Endothelial cell of umbilical vein (primary cell): ENCODE measurements around the gene RIPOR1. TPM values are rescaled to one million over a fixed set of nuclear protein-coding genes. Genes with fewer than 3 reads are reported as not detected.

Source experiments
- BruUV-seq: library from RNA; stranded (reverse); fragments of 400-500 nt; replicated peaks from 2 replicates; lab custom pipeline; 2021; lab: Mats Ljungman, UMichigan
- CTCF ChIA-PET: fragments of 300-600, 350-600 bp; sonication (Branson Sonifier 250); formaldehyde crosslinking; loops from one replicate; lab custom pipeline; 2021; ENCODE audit warnings: antibody characterized with exemption, inconsistent platforms; lab: Charles Lee
- POLR2A ChIA-PET: fragments of 300-600, 350-600 bp; sonication (Branson Sonifier 250); formaldehyde crosslinking; loops from one replicate; lab custom pipeline; 2021; ENCODE audit warnings: antibody characterized with exemption, inconsistent platforms; lab: Charles Lee
- DNase-seq: peaks from one replicate; pipeline ENCODE4 v3.0.0-alpha.2; 2011; ENCODE audit warnings: low read depth, low spot score
- FAIRE-seq: peaks from 2 replicates; lab custom pipeline; 2011; peaks lifted over from hg19 to GRCh38; lab: Jason Lieb, UNC
- H2AFZ ChIP-seq: 2 replicates; pipeline ENCODE4 v1.6.0; 2012; ENCODE audit warnings: low read depth, low read length, control low read depth, inconsistent platforms
- H3K27ac ChIP-seq: 2 replicates; pipeline ENCODE4 v1.5.1; 2011; ENCODE audit warnings: low read depth, mild to moderate bottlenecking, control low read depth, low read length, moderate library complexity; ENCODE audit not compliant: insufficient read depth
- H3K27me3 ChIP-seq, 2 experiments: 2 replicates each; pipeline versions ENCODE4 v1.6.0 to v1.6.1; 2011; ENCODE audit warnings: low read length in 2 of 2, mixed read lengths in 1 of 2; ENCODE audit not compliant: control insufficient read depth in 2 of 2, insufficient read depth in 2 of 2
- H3K36me3 ChIP-seq, 2 experiments: 2 replicates in 1 of 2; 3 replicates in 1 of 2; pipeline ENCODE4 v1.5.1; 2011; ENCODE audit warnings: low read length in 2 of 2, mild to moderate bottlenecking in 1 of 2, moderate library complexity in 1 of 2; ENCODE audit not compliant: control insufficient read depth in 2 of 2, insufficient read depth in 2 of 2; ENCODE audit errors: extremely low read depth in 1 of 2
- H3K4me1 ChIP-seq: 3 replicates; pipeline ENCODE4 v1.5.1; 2011; ENCODE audit warnings: mild to moderate bottlenecking, low read length; ENCODE audit not compliant: control insufficient read depth, insufficient read depth; ENCODE audit errors: extremely low read depth
- H3K4me2 ChIP-seq: 2 replicates; pipeline ENCODE4 v1.6.1; 2011; ENCODE audit warnings: low read length, control low read depth, mixed read lengths; ENCODE audit not compliant: insufficient read depth
- H3K4me3 ChIP-seq, 3 experiments: fragments of 200-600 bp in 1 of 3; sonication (generic), shearing (Covaris generic) in 1 of 3; replicated peaks in 1 of 3; 2 replicates each; pipeline ENCODE4 v1.5.1; 2011 to 2016; ENCODE audit warnings: control low read depth in 3 of 3, low read length in 3 of 3, mild to moderate bottlenecking in 2 of 3, inconsistent platforms in 1 of 3, low read depth in 1 of 3, moderate library complexity in 1 of 3; ENCODE audit not compliant: insufficient read depth in 1 of 3
- H3K79me2 ChIP-seq: 2 replicates; pipeline ENCODE4 v1.6.0; 2012; ENCODE audit warnings: low read length, inconsistent platforms; ENCODE audit not compliant: control insufficient read depth, insufficient read depth
- H3K9ac ChIP-seq: replicated peaks from 2 replicates; pipeline ENCODE3; 2011; ENCODE audit warnings: low read length, control low read depth; ENCODE audit not compliant: insufficient read depth; ENCODE audit errors: extremely low read depth
- H3K9me1 ChIP-seq: replicated peaks from 3 replicates; pipeline ENCODE4 v1.6.0; 2011; ENCODE audit warnings: mild to moderate bottlenecking, low read length; ENCODE audit not compliant: control insufficient read depth, insufficient read depth; ENCODE audit errors: extremely low read depth
- H3K9me3 ChIP-seq: replicated peaks from 2 replicates; pipeline ENCODE4 v1.5.1; 2012; ENCODE audit warnings: low read length, inconsistent platforms; ENCODE audit not compliant: control insufficient read depth, insufficient read depth
- H4K20me1 ChIP-seq: replicated peaks from 2 replicates; pipeline ENCODE3; 2011; ENCODE audit warnings: mild to moderate bottlenecking, low read length; ENCODE audit not compliant: control insufficient read depth, insufficient read depth; ENCODE audit errors: extremely low read depth
- CTCF ChIP-seq, 2 donors: IDR thresholded peaks; 1 replicate in 1 of 2; 2 replicates in 1 of 2; pipeline ENCODE4 v1.5.1; 2011; ENCODE audit warnings: low read length in 2 of 2, mild to moderate bottlenecking in 2 of 2, moderate library complexity in 2 of 2, control low read depth in 1 of 2, inconsistent platforms in 1 of 2, low read depth in 1 of 2; ENCODE audit not compliant: insufficient read depth in 1 of 2; ENCODE audit errors: extremely low read depth in 1 of 2
- EZH2 ChIP-seq: IDR thresholded peaks from 2 replicates; pipeline ENCODE4 v1.6.1; 2012; ENCODE audit warnings: borderline replicate concordance, low read depth, mild to moderate bottlenecking, moderate library complexity, low read length, inconsistent platforms; ENCODE audit not compliant: severe bottlenecking
- FOS ChIP-seq: IDR thresholded peaks from 2 replicates; pipeline ENCODE4 v1.6.1; 2011; ENCODE audit warnings: mild to moderate bottlenecking, low read length, moderate library complexity, borderline replicate concordance; ENCODE audit not compliant: insufficient read depth
- JUN ChIP-seq: IDR thresholded peaks from 2 replicates; pipeline ENCODE4 v1.6.1; 2011; ENCODE audit warnings: borderline replicate concordance, low read depth; ENCODE audit not compliant: insufficient read length, insufficient read depth
- MYC ChIP-seq: IDR thresholded peaks from one replicate; pipeline ENCODE4 v1.6.1; 2011; ENCODE audit warnings: mild to moderate bottlenecking, low read depth, low read length
- POLR2A ChIP-seq: IDR thresholded peaks from 2 replicates; pipeline ENCODE4 v1.6.1; 2012; ENCODE audit warnings: low read depth, mild to moderate bottlenecking, control low read depth, low read length
- POLR2AphosphoS5 ChIP-seq: IDR thresholded peaks from 2 replicates; pipeline ENCODE4 v1.6.1; 2012; ENCODE audit warnings: low read depth, mild to moderate bottlenecking, control low read depth, low read length, moderate library complexity; ENCODE audit not compliant: insufficient read depth
- dilution Hi-C: fragments of 300-500 bp; cut with MboI; formaldehyde crosslinking; loops from one replicate; pipeline ENCODE4 v1.15.0; 2019; ENCODE audit warnings: low sequenced_read_pairs; ENCODE audit not compliant: extremely low pct_ligation_motif_present
- intact Hi-C: fragments of 100-400 bp; cut with micrococcal nuclease; formaldehyde crosslinking; loops from one replicate; pipeline ENCODE4 v1.10.0; 2022
- polyA plus RNA-seq, 4 experiments: library from polyadenylated mRNA; depleted of rRNA in 3 of 4; stranded (reverse) in 3 of 4; unstranded in 1 of 4; fragments of >200 nt; gene quantifications; 2 replicates each; pipeline versions ENCODE4 v1.2.1 to v1.2.3, GENCODE V29; 2011 to 2012; ENCODE audit warnings: missing spikeins in 1 of 4
- total RNA-seq: library from RNA; stranded (reverse); gene quantifications from 2 replicates; pipeline ENCODE4 v1.2.3, GENCODE V29; 2021
- TF ChIP-seq, protein P1 (sequence below): IDR thresholded peaks from 2 replicates; pipeline ENCODE4 v1.6.1; 2011; ENCODE audit not compliant: insufficient read depth, insufficient read length

The RIPOR1 gene
- total and polyA plus RNA-seq, 2 donors (not counting 3 experiments of a cell fraction or from before 2014, with no cell fraction given) = 45.3 to 144 TPM

DNA sequence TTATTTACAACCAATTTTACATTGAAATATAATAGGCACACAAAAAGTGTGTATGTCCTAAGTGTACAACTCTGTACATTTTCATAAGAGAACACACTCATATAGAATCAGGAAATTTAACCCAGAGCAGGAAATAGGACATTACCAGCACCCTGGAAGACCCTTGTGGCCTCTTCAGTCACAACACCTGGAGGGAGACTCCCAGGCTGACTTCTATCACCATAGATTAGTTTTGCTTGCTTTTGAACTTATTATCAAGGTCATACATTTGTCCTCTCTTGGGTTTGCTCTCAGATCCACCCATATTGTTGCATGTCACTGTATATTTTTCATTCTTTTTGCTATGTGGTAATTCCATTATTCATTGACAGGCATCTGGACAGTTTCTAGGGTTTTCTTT, 5.8 kb downstream of the RIPOR1 start:
- Histone ChIP-seq H3K4me2 (no peak overlapping the region), H3K27me3 (no peaks in the 10 kb centered on the region), H3K79me2 (peaks cover 63% of the 10 kb centered on the region), H3K4me1 (peaks cover 32% of the 10 kb centered on the region), H4K20me1 (no peaks in the 10 kb centered on the region), H3K9me3 (no peaks in the 10 kb centered on the region), H3K9ac (no peak overlapping the region), H3K9me1 (no peaks in the 10 kb centered on the region), H3K27ac (no peak overlapping the region), H3K36me3 (peaks cover 0 to 2% of the 10 kb centered on the region in 2 experiments), H3K4me3 (no peak overlapping the region), H2AFZ (no peak overlapping the region)
- no peak for DNase-seq
- dilution Hi-C loops = no loop called here
- intact Hi-C loops = no loop called here
- FAIRE-seq = no peak
- ChIA-PET CTCF (interaction anchor here (3.0 to 14.4 kb wide), 2 partner anchors 11 to 14 kb away, joined by 40 to 246 read pairs; no protein-coding TSS in a partner anchor), POLR2A (no interaction called here)
- no peak for TF ChIP-seq POLR2AphosphoS5
- no peak for TF ChIP-seq JUN
- TF ChIP-seq FOS = no peak
- no peak for TF ChIP-seq EZH2
- no peak for TF ChIP-seq CTCF (IDR thresholded peaks at IDR 0.05; ENCODE audit: extremely low read depth in 1 of 2, insufficient read depth in 1 of 2, low read depth in 1 of 2, low read length in 2 of 2)
- TF ChIP-seq, protein P1, sequence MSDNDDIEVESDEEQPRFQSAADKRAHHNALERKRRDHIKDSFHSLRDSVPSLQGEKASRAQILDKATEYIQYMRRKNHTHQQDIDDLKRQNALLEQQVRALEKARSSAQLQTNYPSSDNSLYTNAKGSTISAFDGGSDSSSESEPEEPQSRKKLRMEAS = no peak
- no peak for TF ChIP-seq POLR2A
- TF ChIP-seq MYC = no peak
- no TSS peak for BruUV-seq
